Esophagus (tissue), 2 donors: ENCODE measurements around the gene MXD1. TPM values are rescaled to one million over a fixed set of nuclear protein-coding genes. Genes with fewer than 3 reads are reported as not detected.

ENCODE experiments used
- H3K27ac ChIP-seq, 2 donors: one replicate each; pipeline ENCODE4 v1.5.1; 2013; ENCODE audit warnings: low read depth in 2 of 2, mild to moderate bottlenecking in 2 of 2, inconsistent platforms in 1 of 2, low read length in 1 of 2, moderate library complexity in 1 of 2
- H3K27me3 ChIP-seq, 2 donors: one replicate each; pipeline ENCODE4 v1.6.1; 2013; ENCODE audit warnings: low read length in 2 of 2, control low read depth in 1 of 2, mild to moderate bottlenecking in 1 of 2; ENCODE audit not compliant: insufficient read depth in 2 of 2, control insufficient read depth in 1 of 2
- H3K36me3 ChIP-seq, 2 donors: one replicate each; pipeline ENCODE4 v1.6.1; 2013; ENCODE audit warnings: low read length in 1 of 2; ENCODE audit not compliant: control insufficient read depth in 2 of 2, insufficient read depth in 2 of 2
- H3K4me1 ChIP-seq, 2 donors: one replicate each; pipeline ENCODE4 v1.6.1; 2013; ENCODE audit warnings: low read length in 1 of 2; ENCODE audit not compliant: control insufficient read depth in 2 of 2, insufficient read depth in 2 of 2
- H3K4me3 ChIP-seq, 2 donors: one replicate each; pipeline ENCODE4 v1.5.1; 2013; ENCODE audit warnings: low read length in 2 of 2, mild to moderate bottlenecking in 2 of 2, low read depth in 1 of 2, moderate library complexity in 1 of 2
- H3K9me3 ChIP-seq, 2 donors: one replicate each; pipeline ENCODE4 v1.6.1; 2013; ENCODE audit warnings: mild to moderate bottlenecking in 2 of 2, low read depth in 1 of 2, low read length in 1 of 2, moderate library complexity in 1 of 2; ENCODE audit not compliant: control insufficient read depth in 2 of 2, insufficient read depth in 1 of 2
- WGBS, 2 donors: extraction: QIAGEN DNeasy Blood & Tissue Kit; methylation state at CpG; one replicate each; pipeline ENCODE4 v1.1.7; 2013; 5-methylcytosine and 5-hydroxymethylcytosine counted together
- polyA plus RNA-seq, 2 donors: library from polyadenylated mRNA; stranded (reverse); fragments of 200-250 nt; gene quantifications; one replicate each; pipeline ENCODE4 v1.2.3, GENCODE V29; 2013
- donor health status: healthy with polysubstance abuse.
- donor health status: Bipolar disorder and iron deficiency.

Gene MXD1
- polyA plus RNA-seq, 2 donors = 75.9 to 140 TPM

DNA sequence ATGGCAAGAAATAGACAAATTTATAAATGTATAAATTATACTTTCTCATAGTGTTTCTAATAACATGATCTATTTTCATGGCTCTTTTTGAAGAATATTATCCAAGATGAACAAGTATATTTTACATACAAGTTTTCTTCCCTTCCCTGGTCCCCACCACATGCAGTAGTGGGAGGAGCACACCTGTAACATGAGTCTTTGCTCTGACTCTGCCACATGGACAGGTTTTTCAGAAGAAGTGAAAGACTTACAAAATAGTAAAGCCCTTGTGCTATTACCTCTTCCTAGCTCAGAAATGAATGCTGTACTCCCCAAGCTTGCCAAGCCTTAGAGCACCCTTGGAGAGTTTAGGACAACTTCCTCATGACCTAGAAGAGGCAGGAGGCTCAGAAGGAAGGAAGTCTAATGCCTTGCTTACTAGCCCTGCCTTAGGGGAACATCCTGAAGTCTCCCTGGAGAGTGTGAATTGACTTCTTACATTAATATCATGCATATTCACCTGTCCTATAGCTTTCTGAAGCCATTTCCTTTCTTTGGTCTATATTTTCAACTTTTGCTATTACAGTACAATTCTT lies 18.4 kb downstream of the MXD1 start:
- Histone ChIP-seq H3K27ac (peak overlapping the region in 1 of 2 donors; percentile 8), H3K36me3 (peaks cover 10 to 26% of the 10 kb centered on the region in 2 donors), H3K4me3 (no peak overlapping the region), H3K4me1 (peaks cover 2 to 4% of the 10 kb centered on the region in 2 donors), H3K9me3 (no peaks in the 10 kb centered on the region), H3K27me3 (no peaks in the 10 kb centered on the region)

GRCh38 chr2:69933839-69934613 lies 19.1 kb downstream of the MXD1 start:
- no peaks in the 10 kb centered on the region for H3K27me3 ChIP-seq
- H3K4me1 ChIP-seq = peaks cover 2 to 4% of the 10 kb centered on the region in 2 donors
- H3K9me3 ChIP-seq = no peaks in the 10 kb centered on the region
- no peak overlapping the region for H3K4me3 ChIP-seq
- peak overlapping the region in 1 of 2 donors; percentile 62 for H3K27ac ChIP-seq
- WGBS, 2 donors = 48 to 49% methylated on average over 4 of the region's 4 CpGs
- peaks cover 10 to 31% of the 10 kb centered on the region in 2 donors for H3K36me3 ChIP-seq

DNA sequence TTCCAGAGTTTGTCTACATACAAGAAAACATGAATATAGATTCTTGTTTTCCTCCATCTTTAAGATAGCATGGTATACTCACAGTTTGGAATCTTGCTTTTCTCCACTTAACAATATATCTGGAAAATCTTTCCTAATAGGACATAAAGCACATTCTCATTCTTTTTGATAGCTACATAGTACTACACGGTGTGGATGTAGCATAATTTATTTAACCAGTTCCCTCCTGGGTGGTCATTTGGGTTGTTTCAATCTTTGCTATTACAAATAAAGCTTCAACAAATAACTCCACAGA lies 19.7 kb downstream of the MXD1 start:
- Histone ChIP-seq H3K4me1 (peaks cover 2 to 4% of the 10 kb centered on the region in 2 donors), H3K36me3 (peaks cover 10 to 32% of the 10 kb centered on the region in 2 donors), H3K4me3 (no peak overlapping the region), H3K9me3 (no peaks in the 10 kb centered on the region), H3K27me3 (no peaks in the 10 kb centered on the region), H3K27ac (no peak overlapping the region)
- WGBS, 2 donors = 67 to 70% methylated on average over 1 of the region's 1 CpG

DNA sequence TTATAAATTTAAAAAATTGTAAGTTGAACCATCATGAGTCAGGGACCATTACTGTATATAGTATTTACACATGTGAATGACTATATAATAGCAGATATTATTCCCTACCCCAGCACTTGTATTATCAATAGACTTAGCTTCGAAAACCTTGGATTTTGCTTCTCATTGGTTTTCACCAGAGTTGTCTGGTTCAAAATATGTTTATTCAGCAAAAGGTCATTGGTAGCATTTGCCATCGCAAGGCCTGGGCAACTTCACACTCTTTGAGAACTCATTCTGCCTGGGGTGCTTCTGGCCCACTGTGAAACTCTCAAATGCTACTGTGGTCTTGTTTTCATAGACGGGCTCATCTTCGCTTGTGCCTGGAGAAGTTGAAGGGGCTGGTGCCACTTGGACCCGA lies 20.1 kb downstream of the MXD1 start:
- no peak overlapping the region for H3K4me3 ChIP-seq
- peaks cover 2 to 4% of the 10 kb centered on the region in 2 donors for H3K4me1 ChIP-seq
- WGBS, 2 donors = 97 to 99% methylated on average over 5 of the region's 5 CpGs
- H3K36me3 ChIP-seq = peaks cover 10 to 34% of the 10 kb centered on the region in 2 donors
- H3K9me3 ChIP-seq = no peaks in the 10 kb centered on the region
- H3K27me3 ChIP-seq = no peaks in the 10 kb centered on the region
- peak overlapping the region in 1 of 2 donors; percentile 7 for H3K27ac ChIP-seq

DNA sequence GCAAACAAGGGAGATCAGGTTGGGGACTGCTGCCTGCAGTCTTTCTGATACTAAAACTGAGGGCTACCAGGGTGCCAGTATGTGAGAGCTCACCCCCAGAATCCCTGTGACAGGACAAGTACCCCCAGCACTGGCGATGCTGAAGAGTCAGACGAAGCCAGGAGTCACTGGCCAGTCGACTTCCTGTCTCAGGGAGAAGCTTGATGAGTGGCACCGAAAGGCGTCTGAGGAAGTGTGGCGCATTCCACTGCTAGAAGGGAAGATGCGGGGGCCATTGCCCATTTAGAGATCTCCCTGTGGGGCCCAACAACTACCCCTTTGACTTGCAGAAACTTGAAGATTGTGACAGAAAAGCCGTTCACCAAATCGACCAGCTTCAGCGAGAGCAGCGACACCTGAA lies 22.0 kb downstream of the MXD1 start:
- Histone ChIP-seq H3K36me3 (peaks cover 10 to 34% of the 10 kb centered on the region in 2 donors), H3K4me3 (no peak overlapping the region), H3K27me3 (no peaks in the 10 kb centered on the region), H3K4me1 (peaks cover 2% of the 10 kb centered on the region in 2 donors), H3K27ac (no peak overlapping the region), H3K9me3 (no peaks in the 10 kb centered on the region)
- WGBS, 2 donors = 89 to 90% methylated on average over 11 of the region's 11 CpGs

- Histone ChIP-seq H3K36me3 (peaks cover 11 to 32% of the 10 kb centered on the region in 2 donors), H3K27ac (no peak overlapping the region), H3K27me3 (no peaks in the 10 kb centered on the region), H3K4me3 (no peak overlapping the region), H3K9me3 (no peaks in the 10 kb centered on the region), H3K4me1 (peaks cover 0 to 2% of the 10 kb centered on the region in 2 donors)
- 94 to 96% methylated on average over 14 of the region's 14 CpGs for WGBS, 2 donors
These were observed 23.1 kb downstream of the MXD1 start for GRCh38 chr2:69937968-69938367.

DNA sequence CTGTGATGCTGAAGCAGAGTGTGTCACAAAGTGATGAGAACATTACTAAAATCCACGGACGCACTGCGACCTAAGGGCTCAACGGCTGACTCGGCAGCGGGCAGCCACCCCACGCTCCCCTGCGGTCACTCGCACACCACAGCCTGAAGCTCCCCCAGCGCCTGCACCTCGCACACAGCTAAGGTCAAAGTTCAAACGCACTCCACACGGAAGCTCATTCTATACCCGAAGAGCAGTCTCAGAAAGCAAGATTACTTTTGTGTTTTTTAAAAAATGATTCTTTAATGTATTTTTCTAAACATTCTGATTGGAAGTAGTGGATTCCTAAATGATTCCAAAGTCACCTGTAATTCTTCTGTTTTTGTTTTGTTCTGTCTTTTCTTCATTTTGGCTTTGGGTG lies 24.8 kb downstream of the MXD1 start:
- Histone ChIP-seq H3K9me3 (no peaks in the 10 kb centered on the region), H3K27me3 (no peaks in the 10 kb centered on the region), H3K27ac (no peak overlapping the region), H3K4me1 (peaks cover 0 to 2% of the 10 kb centered on the region in 2 donors), H3K4me3 (no peak overlapping the region), H3K36me3 (peaks cover 16 to 39% of the 10 kb centered on the region in 2 donors)
- 71 to 84% methylated on average over 14 of the region's 14 CpGs for WGBS, 2 donors

- Histone ChIP-seq H3K4me3 (no peak overlapping the region), H3K4me1 (peaks cover 0 to 2% of the 10 kb centered on the region in 2 donors), H3K27ac (no peak overlapping the region), H3K36me3 (peaks cover 14 to 37% of the 10 kb centered on the region in 2 donors), H3K27me3 (no peaks in the 10 kb centered on the region), H3K9me3 (no peaks in the 10 kb centered on the region)
- whole genome bisulfite sequencing, 2 donors = 96% methylated on average over 8 of the region's 8 CpGs
These were observed 25.8 kb downstream of the MXD1 start for GRCh38 chr2:69940691-69941090.

- H3K27ac ChIP-seq = peak overlapping the region in 1 of 2 donors; percentile 34
- WGBS, 2 donors = 87 to 88% methylated on average over 11 of the region's 11 CpGs
- no peak overlapping the region for H3K4me3 ChIP-seq
- H3K36me3 ChIP-seq = peaks cover 6 to 19% of the 10 kb centered on the region in 2 donors
- no peaks in the 10 kb centered on the region for H3K27me3 ChIP-seq
- H3K9me3 ChIP-seq = no peaks in the 10 kb centered on the region
- peaks cover 0 to 5% of the 10 kb centered on the region in 2 donors for H3K4me1 ChIP-seq
These were observed 28.3 kb downstream of the MXD1 start for GRCh38 chr2:69943000-69943842.
